Raji (cell line): ENCODE results near the gene CCPG1.

Experiments
- POLR2A ChIP-seq: IDR thresholded peaks from 2 replicates; pipeline ENCODE4 v1.6.1; 2011; ENCODE audit warnings: low read depth, low read length, control low read depth; ENCODE audit not compliant: insufficient read depth

Gene CCPG1

DNA sequence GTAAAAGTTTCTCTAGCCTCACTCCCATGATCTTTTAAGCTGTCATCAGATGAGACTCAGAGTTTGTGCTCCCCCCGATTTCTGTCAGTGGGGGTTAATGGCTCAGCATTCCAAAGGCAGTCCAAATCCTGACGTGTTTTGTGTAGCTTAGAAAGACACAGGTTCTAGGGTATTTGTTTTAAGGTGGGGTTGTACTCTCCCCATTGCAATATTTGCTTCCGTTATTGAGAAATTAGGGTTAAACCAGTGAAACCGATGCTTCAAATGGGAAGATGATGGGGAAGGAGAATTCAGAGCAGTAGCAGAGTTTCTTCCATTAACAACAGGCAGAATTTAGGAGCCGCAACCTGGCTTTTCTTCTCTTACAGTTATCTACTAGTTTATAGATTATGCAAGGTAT is 85.7 kb downstream of the CCPG1 start:
- no peak for TF ChIP-seq POLR2A

DNA sequence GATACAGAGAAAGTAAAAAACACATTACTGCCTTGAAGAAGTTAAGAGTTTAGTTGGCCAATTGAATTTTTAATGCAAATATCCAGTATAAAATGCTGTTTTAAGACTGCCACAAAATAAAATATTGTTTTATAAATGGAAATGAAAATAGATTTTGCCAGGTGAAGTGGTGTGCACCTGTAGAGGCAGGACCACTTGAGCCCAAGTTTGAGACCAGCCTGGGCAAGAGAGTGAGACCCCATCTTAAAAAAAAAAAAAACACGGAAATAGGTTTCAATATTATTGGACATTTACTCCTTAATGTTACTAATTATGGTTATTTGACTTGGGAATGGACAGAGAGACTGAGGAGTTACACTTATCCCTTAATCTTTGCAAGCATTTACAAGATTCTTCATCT is 87.2 kb downstream of the CCPG1 start:
- no peak for TF ChIP-seq POLR2A

DNA sequence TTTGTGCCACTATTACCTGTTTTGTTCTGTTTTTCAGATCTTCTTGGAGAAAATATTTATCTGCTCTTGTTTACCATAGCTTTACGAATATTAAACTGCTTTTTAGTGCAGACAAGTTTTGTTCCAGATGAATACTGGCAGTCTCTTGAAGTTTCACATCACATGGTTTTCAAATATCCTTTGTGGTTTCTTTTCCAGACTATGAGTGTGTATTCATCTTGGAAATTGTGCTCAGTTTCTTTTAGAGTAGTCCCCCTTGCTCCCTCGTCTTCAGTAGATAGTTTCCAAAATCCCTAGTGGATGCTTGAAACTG is 88.0 kb downstream of the CCPG1 start:
- no peak for TF ChIP-seq POLR2A

DNA sequence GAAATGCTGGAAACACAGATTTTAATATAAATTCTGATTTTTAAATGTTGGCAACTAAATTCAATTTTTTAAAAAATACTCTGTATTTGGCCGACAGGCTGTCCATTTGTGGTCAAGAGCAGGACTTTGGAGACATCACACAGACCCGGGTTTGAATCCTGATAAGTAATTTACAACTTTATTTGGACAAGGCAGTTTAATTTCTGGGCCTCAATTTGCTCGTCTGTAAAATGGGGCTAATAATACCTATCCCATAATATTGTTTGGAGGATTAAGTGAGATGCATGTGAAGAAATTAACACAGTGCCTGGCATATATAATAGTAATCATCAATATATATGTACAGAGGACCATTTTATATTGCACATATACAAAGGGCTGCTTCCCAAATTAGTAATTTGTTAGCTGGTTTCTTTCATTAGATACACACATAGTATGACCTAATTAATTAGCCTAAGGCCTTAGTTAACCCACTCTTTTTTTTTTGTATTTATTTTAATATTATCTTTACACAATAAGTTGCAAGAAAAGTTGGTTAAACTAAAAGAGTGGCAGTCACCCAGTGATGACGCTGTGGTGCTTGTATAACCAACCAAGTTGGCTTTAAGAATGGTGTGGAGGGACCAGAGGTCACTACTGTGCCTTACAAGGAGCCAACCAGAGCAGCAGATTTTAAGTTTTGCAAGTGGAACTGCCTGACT is 88.5 kb downstream of the CCPG1 start:
- peak; percentile 35; the same call in 1 of the 2 replicates for TF ChIP-seq POLR2A

DNA sequence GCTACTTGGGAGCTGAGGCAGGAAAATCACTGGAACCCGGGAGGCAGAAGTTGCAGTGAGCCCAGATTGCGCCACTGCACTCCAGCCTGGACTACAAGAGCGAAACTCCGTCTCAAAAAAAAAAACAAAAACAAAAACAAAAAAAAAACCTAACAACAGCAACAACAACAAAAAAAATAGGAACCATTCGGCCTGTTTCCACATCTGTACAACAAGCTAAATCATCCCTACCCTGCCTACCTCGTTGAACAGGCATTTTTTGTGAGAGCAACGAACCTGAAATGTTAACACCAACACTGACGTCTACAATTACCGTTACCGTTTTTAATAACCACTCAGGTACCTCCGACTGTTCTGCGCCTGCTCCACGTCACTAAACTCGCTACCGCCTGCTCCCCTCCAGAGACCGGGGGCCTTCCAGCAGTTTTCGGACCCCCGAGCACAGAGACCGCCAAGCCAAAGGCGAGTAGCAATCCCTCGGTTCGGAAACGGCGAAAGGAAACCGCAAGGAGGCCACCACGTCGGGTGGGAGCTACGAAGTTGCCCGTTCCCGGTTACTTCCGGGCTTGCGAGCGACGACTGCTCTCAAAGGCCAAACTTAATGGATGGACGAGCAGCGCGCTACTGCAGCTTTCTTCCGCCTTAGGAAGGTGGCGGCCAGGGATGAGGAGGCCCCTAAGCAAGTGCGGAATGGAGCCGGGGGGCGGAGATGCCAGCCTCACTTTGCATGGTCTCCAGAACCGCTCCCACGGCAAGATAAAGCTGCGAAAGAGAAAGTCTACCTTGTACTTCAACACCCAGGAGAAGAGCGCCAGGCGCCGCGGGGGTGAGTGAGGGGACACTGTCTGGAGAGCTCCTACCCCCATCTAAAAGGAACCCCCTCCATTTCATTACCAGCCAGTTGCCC is 89.3 kb downstream of the CCPG1 start, which contains the start of the genes PIGB and PIGBOS1:
Gene PIGB, plus strand, starts transcription at position 635 of the 907 bp plus-strand sequence. Its CDS starts 29 bp downstream, at position 664.
Gene PIGBOS1, minus strand, starts transcription at position 536 of the 907 bp plus-strand sequence. CDS start 1,331 bp downstream, outside the sequence.
- TF ChIP-seq POLR2A: peak; percentile 80
